PC-3 (cell line): ENCODE measurements around the gene RNF121. TPM values are rescaled to one million over a fixed set of nuclear protein-coding genes. Genes with fewer than 3 reads are reported as not detected.
A peak's percentile ranks its signal among the peaks of the same experiment; 100 is the strongest.
"Not testable (repeated sequence)": the region's sequence is repeated elsewhere in the genome, so short reads cannot be mapped to it uniquely, and the experiment has no call there.

Experiments used
- ATAC-seq: fragments of 200-7000 bp; cut with Tn5 transposase; 2 replicates; pipeline ENCODE4 v1.9.1; 2020; ENCODE audit warnings: mild to moderate bottlenecking, moderate library complexity
- Bru-seq: library from RNA; stranded (reverse); fragments of 400-500 nt; gene quantifications from one replicate; lab custom pipeline; 2021; lab: Mats Ljungman, UMichigan
- BruChase-seq, 2 experiments: library from RNA; stranded (reverse); fragments of 400-500 nt; gene quantifications; one replicate each; lab custom pipeline; 2021; lab: Mats Ljungman, UMichigan
- BruUV-seq: library from RNA; stranded (reverse); fragments of 400-500 nt; replicated peaks from 2 replicates; lab custom pipeline; 2021; lab: Mats Ljungman, UMichigan
- CTCF ChIA-PET: fragments of 300-600 bp; sonication (Branson Sonifier 250); formaldehyde crosslinking; loops from one replicate; lab custom pipeline; 2022; ENCODE audit warnings: antibody characterized with exemption; lab: Charles Lee
- POLR2A ChIA-PET: fragments of 300-600 bp; sonication (Branson Sonifier 250); formaldehyde crosslinking; loops from one replicate; lab custom pipeline; 2022; ENCODE audit warnings: antibody characterized with exemption; ENCODE audit not compliant: unreplicated experiment; lab: Charles Lee
- DNase-seq: peaks from one replicate; pipeline ENCODE4 v3.0.0-alpha.2; 2015
- H2AFZ ChIP-seq: fragments of 300-600 bp; sonication (generic); 2 replicates; pipeline ENCODE4 v1.6.0; 2016; ENCODE audit warnings: antibody characterized with exemption, low read length
- H3F3A ChIP-seq: fragments of 300-600 bp; sonication (generic); one replicate; pipeline ENCODE4 v1.6.0; 2017; ENCODE audit warnings: antibody characterized with exemption, low read length, control low read depth, mild to moderate bottlenecking; ENCODE audit not compliant: unreplicated experiment
- H3K27ac ChIP-seq: fragments of 300-600 bp; sonication (generic); 2 replicates; pipeline ENCODE4 v1.5.1; 2016; ENCODE audit warnings: mild to moderate bottlenecking, low read length
- H3K27me3 ChIP-seq: fragments of 300-600 bp; sonication (generic); 2 replicates; pipeline ENCODE4 v1.6.1; 2016; ENCODE audit warnings: low read length, mixed read lengths
- H3K36me3 ChIP-seq: fragments of 300-600 bp; sonication (generic); 2 replicates; pipeline ENCODE4 v1.6.1; 2016; ENCODE audit warnings: low read depth, mixed run types, low read length, mixed read lengths
- H3K4me1 ChIP-seq: fragments of 300-600 bp; sonication (generic); 2 replicates; pipeline ENCODE4 v1.5.1; 2016; ENCODE audit warnings: low read length; ENCODE audit not compliant: insufficient read depth
- H3K4me2 ChIP-seq: fragments of 300-600 bp; sonication (generic); 2 replicates; pipeline ENCODE4 v1.6.0; 2016; ENCODE audit warnings: low read length
- H3K4me3 ChIP-seq: fragments of 300-600 bp; sonication (generic); 2 replicates; pipeline ENCODE4 v1.5.1; 2016; ENCODE audit warnings: mild to moderate bottlenecking, low read length, mixed read lengths
- H3K79me2 ChIP-seq: fragments of 300-600 bp; sonication (generic); 2 replicates; pipeline ENCODE4 v1.6.1; 2017; ENCODE audit warnings: low read length, mixed read lengths
- H3K9ac ChIP-seq: fragments of 300-600 bp; sonication (generic); 2 replicates; pipeline ENCODE4 v1.6.0; 2016; ENCODE audit warnings: mild to moderate bottlenecking, low read length
- H3K9me2 ChIP-seq: fragments of 300-600 bp; sonication (generic); replicated peaks from 2 replicates; pipeline ENCODE4 v1.6.1; 2016; ENCODE audit warnings: mixed run types, low read length, mixed read lengths
- H3K9me3 ChIP-seq: fragments of 300-600 bp; sonication (generic); 2 replicates; pipeline ENCODE4 v1.6.1; 2016; ENCODE audit warnings: low read length, mixed read lengths
- H4K20me1 ChIP-seq: fragments of 300-600 bp; sonication (generic); 2 replicates; pipeline ENCODE4 v1.6.1; 2016; ENCODE audit warnings: low read length, mixed read lengths
- EZH2 ChIP-seq: fragments of 300-600 bp; sonication (generic); IDR thresholded peaks from one replicate; pipeline ENCODE4 v1.6.1; 2017; ENCODE audit warnings: antibody characterized with exemption, mild to moderate bottlenecking, low read length; ENCODE audit not compliant: unreplicated experiment
- EZH2phosphoT487 ChIP-seq: fragments of 300-600 bp; sonication (generic); IDR thresholded peaks from 2 replicates; pipeline ENCODE4 v1.6.1; 2018; ENCODE audit warnings: mild to moderate bottlenecking, antibody characterized with exemption, low read length, borderline replicate concordance
- intact Hi-C: fragments of 100-400 bp; cut with micrococcal nuclease; formaldehyde crosslinking; loops from 2 replicates; pipeline ENCODE4 v1.9.0; 2023
- long read RNA-seq: library from polyadenylated mRNA; unstranded; transcript quantifications from one replicate; pipeline ENCODE4 v2.0.0, GENCODE V29; 2021; ENCODE audit not compliant: unreplicated experiment
- total RNA-seq: library from RNA; depleted of rRNA; stranded (reverse); fragments of >200 nt; gene quantifications from 2 replicates; pipeline ENCODE4 v1.2.3, GENCODE V29; 2014; rRNA removed
- TF ChIP-seq, protein P1 (sequence below): fragments of 300-600 bp; sonication (generic); conservative IDR thresholded peaks from 2 replicates; pipeline ENCODE4 v1.5.1; 2017; ENCODE audit warnings: antibody characterized with exemption, low read depth, mild to moderate bottlenecking, low read length

Gene RNF121
- total RNA-seq = 37.3 and 40.2 TPM in 2 replicates
- Bru-seq, nascent RNA = percentile 80 among the genes with signal in this experiment
- BruChase-seq, experiment 1, labeled RNA remaining after a 6-hour chase = percentile 74 among the genes with signal in this experiment
- BruChase-seq, experiment 2, labeled RNA remaining after a 2-hour chase = percentile 79 among the genes with signal in this experiment
- long read RNA-seq, transcript RNF121-201 (9 exons, 2,625 nt) = major isoform, 16 of 39 reads
- long read RNA-seq, partial matches to known transcripts = 4 of 39 reads
- long read RNA-seq, other reads (novel, unspliced or antisense) = 15 of 39 reads

DNA sequence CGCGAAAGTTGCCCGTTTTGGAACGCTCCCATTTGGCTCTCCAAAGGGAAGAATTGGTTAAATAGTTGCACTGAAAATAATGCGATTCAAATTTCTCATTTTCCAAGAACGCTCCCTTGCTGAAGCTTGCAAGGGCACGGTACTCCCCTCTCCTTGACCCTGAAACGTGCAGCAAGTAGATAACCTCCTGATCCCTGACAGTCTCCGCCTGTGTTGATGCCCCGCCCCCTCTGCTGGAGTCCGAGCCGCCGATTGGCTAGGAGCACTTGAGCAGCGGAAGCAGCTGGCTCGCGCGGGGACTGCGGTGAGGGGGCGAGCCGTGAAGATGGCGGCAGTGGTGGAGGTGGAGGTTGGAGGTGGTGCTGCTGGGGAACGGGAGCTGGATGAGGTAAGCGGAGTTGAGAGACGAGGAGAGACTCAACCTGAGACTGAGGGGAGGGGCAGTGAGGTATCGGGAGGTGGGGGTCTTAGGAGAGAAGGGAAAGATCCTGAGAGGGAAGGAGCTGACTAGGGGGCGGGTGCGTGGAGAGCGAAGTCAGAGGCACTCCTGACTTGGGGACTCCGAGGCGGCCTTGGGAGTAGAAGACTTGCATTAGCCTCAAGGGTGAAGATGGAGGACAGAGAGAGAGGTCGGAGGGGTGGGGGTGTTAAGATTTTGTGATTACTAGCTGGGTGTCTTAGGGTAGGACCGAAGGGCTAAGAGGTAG lies at the start of gene RNF121:
RNF121 (plus strand) TSS at position 310 of the 707 bp plus-strand sequence; CDS start at position 326, 16 bp downstream.
- intact Hi-C loops = no loop called here
- peak within 1 kb of the TSS; percentile 76 for H3K4me3 ChIP-seq
- DNase-seq (peak; percentile 96), ATAC-seq (peak; percentile 95)
- H3K9me2 ChIP-seq = no peaks in the 10 kb centered on the region
- H4K20me1 ChIP-seq = peaks cover 8% of the 10 kb centered on the region
- TF ChIP-seq, protein P1, sequence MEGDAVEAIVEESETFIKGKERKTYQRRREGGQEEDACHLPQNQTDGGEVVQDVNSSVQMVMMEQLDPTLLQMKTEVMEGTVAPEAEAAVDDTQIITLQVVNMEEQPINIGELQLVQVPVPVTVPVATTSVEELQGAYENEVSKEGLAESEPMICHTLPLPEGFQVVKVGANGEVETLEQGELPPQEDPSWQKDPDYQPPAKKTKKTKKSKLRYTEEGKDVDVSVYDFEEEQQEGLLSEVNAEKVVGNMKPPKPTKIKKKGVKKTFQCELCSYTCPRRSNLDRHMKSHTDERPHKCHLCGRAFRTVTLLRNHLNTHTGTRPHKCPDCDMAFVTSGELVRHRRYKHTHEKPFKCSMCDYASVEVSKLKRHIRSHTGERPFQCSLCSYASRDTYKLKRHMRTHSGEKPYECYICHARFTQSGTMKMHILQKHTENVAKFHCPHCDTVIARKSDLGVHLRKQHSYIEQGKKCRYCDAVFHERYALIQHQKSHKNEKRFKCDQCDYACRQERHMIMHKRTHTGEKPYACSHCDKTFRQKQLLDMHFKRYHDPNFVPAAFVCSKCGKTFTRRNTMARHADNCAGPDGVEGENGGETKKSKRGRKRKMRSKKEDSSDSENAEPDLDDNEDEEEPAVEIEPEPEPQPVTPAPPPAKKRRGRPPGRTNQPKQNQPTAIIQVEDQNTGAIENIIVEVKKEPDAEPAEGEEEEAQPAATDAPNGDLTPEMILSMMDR = no peak
- TF ChIP-seq EZH2phosphoT487 (no peak), EZH2 (no peak)
- no TSS peak for BruUV-seq
- H3K4me2 ChIP-seq = peak within 1 kb of the TSS; percentile 80
- H3K9me3 ChIP-seq = no peaks in the 10 kb centered on the region
- H3K79me2 ChIP-seq = peaks cover 68% of the 10 kb centered on the region
- no peaks in the 10 kb centered on the region for H3K36me3 ChIP-seq
- H3K4me1 ChIP-seq = peaks cover 26% of the 10 kb centered on the region
- H3K9ac ChIP-seq = peak within 1 kb of the TSS; percentile 87
- peak within 1 kb of the TSS; percentile 94 for H2AFZ ChIP-seq
- ChIA-PET CTCF (interaction anchor here (1.0 kb wide), 1 partner anchor 502 kb away, joined by 5 read pairs; no protein-coding TSS in a partner anchor), POLR2A (interaction anchor here (0.6 kb wide), 2 partner anchors 36 to 84 kb away, joined by 3 read pairs; no protein-coding TSS in a partner anchor)
- no peaks in the 10 kb centered on the region for H3K27me3 ChIP-seq
- peak within 1 kb of the TSS; percentile 74 for H3K27ac ChIP-seq
- no peaks in the 10 kb centered on the region for H3F3A ChIP-seq

DNA sequence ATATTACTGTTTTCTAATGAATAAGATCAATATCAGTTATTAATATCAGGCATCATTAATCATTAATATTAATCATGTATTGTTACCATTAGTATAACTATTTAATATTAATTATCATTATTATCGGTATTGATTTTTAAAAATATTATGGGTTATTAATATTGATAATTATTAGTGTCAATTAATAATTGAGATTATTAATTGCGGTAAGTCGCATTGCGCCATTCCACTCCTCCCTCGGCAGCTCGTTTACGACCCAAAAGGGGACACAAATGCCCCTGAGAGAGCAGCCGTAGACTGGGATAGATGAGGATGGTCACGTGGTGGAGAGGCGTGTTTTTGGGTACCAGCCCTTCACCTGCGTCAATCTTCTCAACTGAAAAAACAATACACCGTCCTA lies 43.0 kb upstream of the RNF121 start:
- POLR2A ChIA-PET, H3K4me3 ChIP-seq, H2AFZ ChIP-seq, intact Hi-C loops, H3K27ac ChIP-seq, H3K27me3 ChIP-seq, ATAC-seq, DNase-seq, H3K79me2 ChIP-seq, H3K4me2 ChIP-seq, H3K4me1 ChIP-seq, BruUV-seq, H3K9ac ChIP-seq, H3F3A ChIP-seq, H4K20me1 ChIP-seq, CTCF ChIA-PET, H3K9me2 ChIP-seq, H3K36me3 ChIP-seq, H3K9me3 ChIP-seq: not testable (repeated sequence)

DNA sequence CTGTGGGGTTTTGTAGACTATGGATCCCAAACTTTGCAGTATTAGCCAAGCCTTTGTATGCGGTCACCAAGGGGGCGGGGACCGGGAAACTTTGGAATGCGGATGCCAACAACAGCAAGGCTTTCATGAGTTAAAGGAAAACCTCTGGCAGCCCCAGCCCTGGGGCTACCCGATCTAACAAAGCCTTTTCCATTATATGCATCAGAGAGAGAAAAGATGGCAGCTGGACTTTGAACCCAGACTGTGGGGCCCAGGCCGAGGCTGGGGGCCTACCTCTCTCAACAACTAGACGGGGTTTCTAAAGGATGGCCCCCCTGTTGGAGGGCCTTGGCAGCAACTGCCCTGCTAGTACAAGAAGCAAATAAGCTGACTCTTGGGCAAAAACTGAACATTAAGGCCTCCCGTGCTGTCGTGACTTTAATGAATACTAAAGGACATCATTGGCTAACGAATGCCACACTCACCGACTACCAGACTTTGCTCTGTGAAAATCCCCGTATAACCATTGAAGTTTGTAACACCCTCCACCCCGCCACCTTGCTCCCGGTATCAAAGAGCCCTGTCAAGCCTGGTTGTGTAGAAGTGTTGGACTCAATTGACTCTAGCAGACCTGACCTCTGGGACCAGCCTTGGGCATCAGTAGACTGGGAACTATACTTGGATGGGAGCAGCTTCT lies 40.4 kb upstream of the RNF121 start:
- DNase-seq, H3K9me2 ChIP-seq, H3K4me1 ChIP-seq, intact Hi-C loops, CTCF ChIA-PET, ATAC-seq, H3K27me3 ChIP-seq, H3K9ac ChIP-seq, H3K9me3 ChIP-seq, H3K4me2 ChIP-seq, H4K20me1 ChIP-seq, H3K79me2 ChIP-seq, BruUV-seq, H3K4me3 ChIP-seq, POLR2A ChIA-PET, H3K36me3 ChIP-seq, H3K27ac ChIP-seq, H3F3A ChIP-seq, H2AFZ ChIP-seq: not testable (repeated sequence)

DNA sequence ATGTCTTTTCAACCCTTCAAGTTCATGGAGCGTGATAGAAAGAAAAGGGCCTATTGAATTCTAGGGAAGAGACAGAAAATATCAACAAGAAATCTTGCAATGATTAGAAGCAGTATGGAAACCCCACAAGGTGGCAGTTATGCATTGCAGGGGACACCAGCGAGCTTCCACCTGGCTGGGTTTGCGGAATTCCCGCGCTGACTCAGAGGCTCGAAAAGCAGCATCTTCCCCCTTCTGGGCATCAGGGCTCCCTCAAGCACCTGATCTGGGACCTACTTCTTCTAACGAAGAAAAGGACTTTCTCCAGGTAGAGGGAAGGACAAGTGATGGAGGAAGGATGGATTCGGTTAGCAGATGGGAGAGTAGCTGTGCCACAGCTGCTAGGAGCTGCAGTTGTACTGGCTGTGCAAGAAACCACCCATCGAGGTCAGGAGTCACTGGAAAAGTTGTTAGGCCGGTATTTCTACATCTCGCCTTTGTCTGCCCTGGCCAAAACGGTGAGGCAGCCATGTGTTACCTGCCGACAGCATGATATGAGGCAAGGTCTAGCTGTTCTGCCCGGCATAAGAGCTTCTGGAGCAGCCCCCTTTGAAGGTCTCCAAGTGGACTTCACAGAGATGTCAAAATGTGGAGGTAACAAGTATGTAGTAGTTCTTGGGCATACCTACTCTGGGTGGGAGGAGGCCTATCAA lies 39.5 kb upstream of the RNF121 start:
- H3K79me2 ChIP-seq, H3K9ac ChIP-seq, H3K27ac ChIP-seq, POLR2A ChIA-PET, intact Hi-C loops, H3K4me1 ChIP-seq, H3F3A ChIP-seq, H3K36me3 ChIP-seq, H3K27me3 ChIP-seq, H3K4me3 ChIP-seq, H4K20me1 ChIP-seq, CTCF ChIA-PET, H3K9me2 ChIP-seq, H3K4me2 ChIP-seq, ATAC-seq, BruUV-seq, H3K9me3 ChIP-seq, H2AFZ ChIP-seq: not testable (repeated sequence)
- DNase-seq = peak; percentile 45
